Ectodermal cell (in vitro differentiated cells): ENCODE results near the gene CDC42SE2. TPM values are rescaled to one million over a fixed set of nuclear protein-coding genes. Genes with fewer than 3 reads are reported as not detected.

Experiments
- H3K27ac ChIP-seq: 2 replicates; pipeline ENCODE4 v1.7.0; 2013; ENCODE audit warnings: mild to moderate bottlenecking, low read depth, low read length; ENCODE audit not compliant: insufficient read depth, poor library complexity, severe bottlenecking
- H3K27me3 ChIP-seq: 2 replicates; pipeline ENCODE4 v1.7.0; 2013; ENCODE audit warnings: mild to moderate bottlenecking, low read length; ENCODE audit not compliant: insufficient read depth, control insufficient read depth, poor library complexity, severe bottlenecking
- H3K36me3 ChIP-seq: one replicate; pipeline ENCODE4 v1.7.0; 2013; ENCODE audit warnings: low read length; ENCODE audit not compliant: control insufficient read depth, insufficient read depth
- H3K4me1 ChIP-seq: one replicate; pipeline ENCODE4 v1.7.0; 2013; ENCODE audit warnings: low read length; ENCODE audit not compliant: control insufficient read depth, insufficient read depth
- H3K4me3 ChIP-seq: 2 replicates; pipeline ENCODE4 v1.7.0; 2013; ENCODE audit warnings: low read depth, low read length, control low read depth; ENCODE audit not compliant: insufficient read depth
- H3K9me3 ChIP-seq: 2 replicates; pipeline ENCODE4 v1.7.0; 2013; ENCODE audit warnings: mild to moderate bottlenecking, low read length, moderate library complexity; ENCODE audit not compliant: control insufficient read depth
- WGBS, 2 experiments: methylation state at CpG; one replicate each; pipeline ENCODE4 v1.1.7; 2013; ENCODE audit warnings: missing lambda C conversion rate in 2 of 2; 5-methylcytosine and 5-hydroxymethylcytosine counted together
- polyA plus RNA-seq, 4 experiments: library from polyadenylated mRNA; stranded (reverse); fragments of 50-300 nt; gene quantifications; one replicate each; pipeline ENCODE4 v1.2.3, GENCODE V29; 2013

Gene CDC42SE2, protein sequence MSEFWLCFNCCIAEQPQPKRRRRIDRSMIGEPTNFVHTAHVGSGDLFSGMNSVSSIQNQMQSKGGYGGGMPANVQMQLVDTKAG
- polyA plus RNA-seq (2013, experiment 1 of 4): 42.0 TPM
- polyA plus RNA-seq (2013, experiment 2 of 4): 39.5 TPM
- 32.9 TPM for polyA plus RNA-seq (2013, experiment 3 of 4)
- polyA plus RNA-seq (2013, experiment 4 of 4): 33.6 TPM

DNA sequence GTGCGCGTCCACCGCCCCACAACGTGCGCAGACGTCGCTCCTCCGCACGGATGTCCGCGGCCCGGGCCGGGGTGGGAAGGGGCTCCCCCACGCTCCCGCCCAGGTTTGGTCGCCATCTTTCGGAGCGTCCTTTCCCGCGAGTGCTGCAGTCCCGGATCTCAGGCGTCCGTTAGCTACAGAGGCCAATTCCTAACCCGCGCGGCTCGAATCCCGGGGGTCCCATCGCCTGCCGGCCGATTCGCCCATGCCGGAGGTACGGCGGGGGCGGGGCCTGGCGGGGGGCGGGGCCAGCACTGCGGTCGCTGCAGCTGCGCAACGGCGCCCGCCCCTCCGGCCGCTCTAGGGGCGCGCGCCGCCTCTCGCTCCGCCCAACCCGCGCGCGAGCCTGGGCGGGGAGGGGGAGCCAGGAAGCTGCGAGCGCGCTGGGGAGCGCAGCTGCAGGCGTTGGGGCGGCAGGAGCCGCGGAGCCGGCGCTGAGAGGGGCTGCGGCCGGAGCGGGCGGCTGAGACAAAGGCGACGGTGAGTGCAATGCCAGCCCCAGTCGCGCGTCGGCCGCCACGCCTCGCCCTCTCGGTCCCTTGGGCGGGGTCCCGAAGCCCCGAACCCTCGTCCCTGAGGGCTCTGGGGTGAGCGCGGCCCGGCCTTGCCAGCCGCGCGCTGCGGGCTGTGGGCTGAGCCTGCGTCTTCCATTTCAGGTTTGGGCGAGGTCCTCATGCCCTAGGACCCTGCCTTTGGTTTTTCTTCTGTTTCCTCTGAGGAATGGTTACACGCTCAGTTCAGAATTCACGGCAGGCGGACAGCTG is at the start of gene CDC42SE2:
TSS of gene CDC42SE2 (plus strand) at position 406 of the 803 bp plus-strand sequence. CDS start 95,441 bp downstream, outside the sequence.
- Histone ChIP-seq H3K4me1 (no peaks in the 10 kb centered on the region), H3K27ac (peak within 1 kb of the TSS; percentile 95), H3K36me3 (no peaks in the 10 kb centered on the region), H3K27me3 (no peaks in the 10 kb centered on the region), H3K4me3 (peak within 1 kb of the TSS; percentile 94), H3K9me3 (no peaks in the 10 kb centered on the region)
- WGBS, 2 experiments: 0% methylated on average over 97 of the region's 97 CpGs

DNA sequence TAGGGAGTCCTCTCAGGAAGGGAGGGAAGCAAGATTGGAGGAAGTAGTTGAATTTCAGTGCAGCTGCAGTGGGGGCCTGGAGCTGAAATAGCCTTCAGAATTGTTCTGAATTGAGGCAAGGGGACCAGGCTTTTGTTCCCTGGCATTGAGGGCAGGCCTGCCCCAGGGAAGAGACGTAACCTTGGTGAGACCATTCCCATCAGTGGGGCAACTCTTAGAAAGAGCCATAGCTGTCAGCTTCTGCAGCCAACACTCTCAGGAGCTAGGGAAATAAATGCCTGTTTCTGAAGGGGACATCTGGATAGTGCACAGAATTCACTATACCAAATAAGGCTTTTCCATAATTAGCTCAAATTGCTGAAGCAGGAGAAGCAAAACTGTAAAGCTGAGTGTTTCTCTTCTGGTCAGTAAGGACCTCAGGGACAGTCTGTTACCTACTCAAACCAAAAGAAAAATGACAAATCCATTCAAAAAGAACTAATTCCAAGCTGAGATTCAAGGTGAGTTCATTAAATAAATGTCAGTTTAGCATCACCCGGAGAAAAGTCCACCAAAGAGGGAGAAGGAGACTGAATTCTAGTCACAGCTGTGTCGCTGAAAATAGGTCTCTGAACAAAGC is 49.1 kb upstream of the CDC42SE2 start:
- H3K27me3 ChIP-seq: no peaks in the 10 kb centered on the region
- H3K4me1 ChIP-seq: no peaks in the 10 kb centered on the region
- no peak overlapping the region for H3K27ac ChIP-seq
- H3K9me3 ChIP-seq: no peaks in the 10 kb centered on the region
- WGBS, 2 experiments: 80 to 91% methylated on average over 3 of the region's 3 CpGs
- no peak overlapping the region for H3K4me3 ChIP-seq
- no peaks in the 10 kb centered on the region for H3K36me3 ChIP-seq

DNA sequence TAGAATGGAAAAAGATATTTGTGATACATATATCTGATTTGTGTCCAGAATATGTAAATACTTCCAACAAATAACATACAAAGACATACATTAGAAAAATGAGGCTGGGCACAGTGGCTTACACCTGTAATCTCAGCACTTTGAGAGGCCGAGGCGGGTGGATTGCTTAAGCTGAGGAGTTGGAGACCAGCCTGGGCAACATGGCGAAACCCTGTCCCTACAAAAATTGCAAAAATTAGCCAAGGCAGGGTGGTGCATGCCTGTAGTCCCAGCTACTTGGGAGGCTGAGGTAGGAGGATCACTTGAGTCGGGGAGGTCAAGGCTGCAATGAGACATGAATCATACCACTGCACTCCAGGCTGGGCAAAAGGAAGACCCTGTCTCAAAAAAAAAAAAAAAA is 46.1 kb upstream of the CDC42SE2 start:
- Histone ChIP-seq H3K36me3 (no peaks in the 10 kb centered on the region), H3K4me1 (no peaks in the 10 kb centered on the region), H3K27me3 (no peaks in the 10 kb centered on the region), H3K4me3 (no peak overlapping the region), H3K27ac (no peak overlapping the region), H3K9me3 (no peaks in the 10 kb centered on the region)
- WGBS, 2 experiments: 95 to 96% methylated on average over 4 of the region's 4 CpGs

GRCh38 chr5:131218392-131218791 is 45.5 kb upstream of the CDC42SE2 start:
- Histone ChIP-seq H3K27ac (no peak overlapping the region), H3K27me3 (no peaks in the 10 kb centered on the region), H3K9me3 (no peaks in the 10 kb centered on the region), H3K4me1 (no peaks in the 10 kb centered on the region), H3K4me3 (no peak overlapping the region), H3K36me3 (no peaks in the 10 kb centered on the region)
- WGBS, 2 experiments: 95 to 98% methylated on average over 1 to 2 of the region's 4 CpGs

DNA sequence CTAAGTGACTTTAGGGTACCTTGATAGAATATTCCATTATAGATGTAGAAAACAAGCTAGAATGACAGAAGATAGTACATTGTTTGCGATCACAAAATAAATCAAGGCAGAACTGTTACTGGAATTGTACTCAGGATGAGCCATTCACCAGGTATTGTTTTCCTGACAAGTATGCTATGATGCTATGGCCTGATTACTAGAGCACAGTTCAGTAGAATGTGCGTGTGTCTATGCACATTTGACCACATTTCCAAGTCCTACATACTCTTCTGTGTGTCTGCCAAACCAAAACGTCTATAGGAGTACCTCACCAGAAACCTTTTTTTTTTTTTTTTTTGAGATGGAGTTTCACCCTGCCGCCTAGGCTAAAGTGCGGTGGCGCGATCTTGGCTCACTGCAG is 43.3 kb upstream of the CDC42SE2 start:
- Histone ChIP-seq H3K27me3 (no peaks in the 10 kb centered on the region), H3K9me3 (no peaks in the 10 kb centered on the region), H3K27ac (no peak overlapping the region), H3K4me3 (no peak overlapping the region), H3K36me3 (no peaks in the 10 kb centered on the region), H3K4me1 (no peaks in the 10 kb centered on the region)
- 92 to 95% methylated on average over 7 of the region's 7 CpGs for WGBS, 2 experiments

GRCh38 chr5:131221008-131221703 is 42.7 kb upstream of the CDC42SE2 start:
- Histone ChIP-seq H3K27ac (no peak overlapping the region), H3K36me3 (no peaks in the 10 kb centered on the region), H3K27me3 (no peaks in the 10 kb centered on the region), H3K9me3 (no peaks in the 10 kb centered on the region), H3K4me3 (no peak overlapping the region), H3K4me1 (no peaks in the 10 kb centered on the region)
- 93 to 95% methylated on average over 9 to 10 of the region's 10 CpGs for WGBS, 2 experiments

GRCh38 chr5:131221888-131222287 is 42.0 kb upstream of the CDC42SE2 start:
- Histone ChIP-seq H3K4me1 (no peaks in the 10 kb centered on the region), H3K9me3 (no peaks in the 10 kb centered on the region), H3K27ac (no peak overlapping the region), H3K27me3 (no peaks in the 10 kb centered on the region), H3K4me3 (no peak overlapping the region), H3K36me3 (no peaks in the 10 kb centered on the region)

- no peaks in the 10 kb centered on the region for H3K27me3 ChIP-seq
- H3K4me1 ChIP-seq: no peaks in the 10 kb centered on the region
- no peak overlapping the region for H3K27ac ChIP-seq
- H3K4me3 ChIP-seq: no peak overlapping the region
- no peaks in the 10 kb centered on the region for H3K36me3 ChIP-seq
- H3K9me3 ChIP-seq: no peaks in the 10 kb centered on the region
Measured at GRCh38 chr5:131222731-131223130, 41.1 kb upstream of the CDC42SE2 start.

- Histone ChIP-seq H3K27ac (no peak overlapping the region), H3K9me3 (no peaks in the 10 kb centered on the region), H3K4me3 (no peak overlapping the region), H3K36me3 (no peaks in the 10 kb centered on the region), H3K4me1 (no peaks in the 10 kb centered on the region), H3K27me3 (no peaks in the 10 kb centered on the region)
- 87 to 92% methylated on average over 2 of the region's 2 CpGs for WGBS, 2 experiments
Measured at GRCh38 chr5:131223751-131224386, 40.0 kb upstream of the CDC42SE2 start.
